Measurements from ENCODE around the gene KCNJ5.

Gene KCNJ5

DNA sequence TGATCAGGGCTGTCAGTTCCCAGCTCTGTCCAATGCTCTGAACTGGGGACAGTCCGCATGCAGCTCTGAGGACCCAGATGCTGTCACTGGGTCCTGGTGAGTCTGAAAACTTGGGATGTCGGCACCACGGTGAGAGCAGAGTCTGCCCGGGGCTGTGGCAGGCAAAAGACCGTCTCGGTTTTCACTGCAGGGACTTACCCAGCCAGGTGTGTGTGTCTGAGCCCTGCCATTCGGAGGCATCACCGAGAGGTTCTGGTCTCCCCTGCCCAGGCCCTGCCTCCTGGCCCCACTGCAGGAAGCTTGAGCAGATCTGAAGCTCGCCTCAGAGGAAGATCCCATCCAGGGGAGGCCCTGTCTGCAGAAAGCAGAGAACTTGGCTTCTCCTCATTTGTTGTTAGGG lies 46.3 kb downstream of the KCNJ5 start:
- H3K36me3 ChIP-seq (ENCODE audit: insufficient read depth, low read length) = no peaks in the 10 kb centered on the region
- TF ChIP-seq EZH2 (IDR thresholded peaks at IDR 0.05; ENCODE audit: borderline replicate concordance, low read length) = no peak
- H3K27me3 ChIP-seq (ENCODE audit: insufficient read depth, low read length) = peaks cover 2% of the 10 kb centered on the region; the same call in 1 of the 2 replicates
- no peak overlapping the region for H3K27ac ChIP-seq (ENCODE audit: low read depth, low read length, poor library complexity, severe bottlenecking)
- no peaks in the 10 kb centered on the region for H3F3A ChIP-seq (ENCODE audit: insufficient read depth, low read length)
- H3K9me3 ChIP-seq (ENCODE audit: low read length) = no peaks in the 10 kb centered on the region
- H3K4me1 ChIP-seq (ENCODE audit: insufficient read depth, low read length, severe bottlenecking) = no peaks in the 10 kb centered on the region
- H3K79me2 ChIP-seq (ENCODE audit: insufficient read depth, low read length) = no peaks in the 10 kb centered on the region
- no peak overlapping the region for H3K4me3 ChIP-seq (ENCODE audit: low read depth, low read length, poor library complexity, severe bottlenecking)
- no peaks in the 10 kb centered on the region for H3K9me2 ChIP-seq (ENCODE audit: low read depth, low read length)
- no peaks in the 10 kb centered on the region for H4K20me1 ChIP-seq (ENCODE audit: insufficient read depth, low read length)
- H2AFZ ChIP-seq (ENCODE audit: low read length) = no peak overlapping the region
- no peak overlapping the region for H3K9ac ChIP-seq (ENCODE audit: low read length)
- H3K4me2 ChIP-seq (ENCODE audit: low read length) = no peak overlapping the region

DNA sequence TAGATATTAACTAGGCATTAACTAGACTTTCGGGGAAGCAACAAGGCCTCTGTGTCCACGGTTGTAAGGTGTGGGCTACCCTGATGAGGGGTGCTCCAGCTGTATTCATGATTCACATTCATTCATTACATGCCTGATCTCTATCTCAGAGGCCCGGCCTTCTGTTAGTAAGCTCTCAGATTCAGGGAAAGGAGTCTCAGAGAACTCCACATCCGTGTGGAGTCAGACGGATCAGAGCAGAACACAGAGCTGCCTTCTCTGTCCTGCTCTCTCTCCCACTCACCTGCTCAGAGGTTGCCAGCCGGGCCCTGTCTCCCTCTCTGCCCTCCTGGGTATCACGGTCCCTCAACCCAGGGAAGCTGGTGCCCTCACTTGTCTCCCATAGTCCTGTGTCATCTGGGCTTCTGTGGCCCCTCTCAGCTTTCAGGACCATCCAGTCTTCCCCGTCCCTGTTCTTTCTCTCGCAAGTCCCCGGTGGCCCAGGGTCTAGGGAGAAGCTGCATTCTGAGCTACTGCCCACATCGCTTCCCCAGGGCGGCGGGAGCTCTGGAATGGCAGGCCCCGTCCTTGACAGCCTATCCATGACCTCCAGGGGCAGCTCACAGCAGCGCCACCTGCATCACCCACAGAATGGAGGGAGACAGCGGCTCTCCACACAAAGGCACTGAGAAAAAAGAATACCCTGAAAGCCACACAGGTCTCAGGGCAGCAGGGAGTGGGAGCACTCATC lies 47.2 kb downstream of the KCNJ5 start:
- Histone ChIP-seq H3K36me3 (ENCODE audit: insufficient read depth, low read length) (no peaks in the 10 kb centered on the region), H2AFZ (ENCODE audit: low read length) (no peak overlapping the region), H3K27me3 (ENCODE audit: insufficient read depth, low read length) (peaks cover 2% of the 10 kb centered on the region; the same call in 1 of the 2 replicates), H3K9ac (ENCODE audit: low read length) (no peak overlapping the region), H3K4me1 (ENCODE audit: insufficient read depth, low read length, severe bottlenecking) (no peaks in the 10 kb centered on the region), H3K79me2 (ENCODE audit: insufficient read depth, low read length) (no peaks in the 10 kb centered on the region), H4K20me1 (ENCODE audit: insufficient read depth, low read length) (no peaks in the 10 kb centered on the region), H3F3A (ENCODE audit: insufficient read depth, low read length) (no peaks in the 10 kb centered on the region), H3K4me2 (ENCODE audit: low read length) (no peak overlapping the region), H3K4me3 (ENCODE audit: low read depth, low read length, poor library complexity, severe bottlenecking) (no peak overlapping the region), H3K27ac (ENCODE audit: low read depth, low read length, poor library complexity, severe bottlenecking) (no peak overlapping the region), H3K9me3 (ENCODE audit: low read length) (no peaks in the 10 kb centered on the region), H3K9me2 (ENCODE audit: low read depth, low read length) (no peaks in the 10 kb centered on the region)
- no peak for TF ChIP-seq EZH2 (IDR thresholded peaks at IDR 0.05; ENCODE audit: borderline replicate concordance, low read length)
- TF ChIP-seq, protein P1, sequence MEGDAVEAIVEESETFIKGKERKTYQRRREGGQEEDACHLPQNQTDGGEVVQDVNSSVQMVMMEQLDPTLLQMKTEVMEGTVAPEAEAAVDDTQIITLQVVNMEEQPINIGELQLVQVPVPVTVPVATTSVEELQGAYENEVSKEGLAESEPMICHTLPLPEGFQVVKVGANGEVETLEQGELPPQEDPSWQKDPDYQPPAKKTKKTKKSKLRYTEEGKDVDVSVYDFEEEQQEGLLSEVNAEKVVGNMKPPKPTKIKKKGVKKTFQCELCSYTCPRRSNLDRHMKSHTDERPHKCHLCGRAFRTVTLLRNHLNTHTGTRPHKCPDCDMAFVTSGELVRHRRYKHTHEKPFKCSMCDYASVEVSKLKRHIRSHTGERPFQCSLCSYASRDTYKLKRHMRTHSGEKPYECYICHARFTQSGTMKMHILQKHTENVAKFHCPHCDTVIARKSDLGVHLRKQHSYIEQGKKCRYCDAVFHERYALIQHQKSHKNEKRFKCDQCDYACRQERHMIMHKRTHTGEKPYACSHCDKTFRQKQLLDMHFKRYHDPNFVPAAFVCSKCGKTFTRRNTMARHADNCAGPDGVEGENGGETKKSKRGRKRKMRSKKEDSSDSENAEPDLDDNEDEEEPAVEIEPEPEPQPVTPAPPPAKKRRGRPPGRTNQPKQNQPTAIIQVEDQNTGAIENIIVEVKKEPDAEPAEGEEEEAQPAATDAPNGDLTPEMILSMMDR (IDR thresholded peaks at IDR 0.05; ENCODE audit: low read length) = no peak

DNA sequence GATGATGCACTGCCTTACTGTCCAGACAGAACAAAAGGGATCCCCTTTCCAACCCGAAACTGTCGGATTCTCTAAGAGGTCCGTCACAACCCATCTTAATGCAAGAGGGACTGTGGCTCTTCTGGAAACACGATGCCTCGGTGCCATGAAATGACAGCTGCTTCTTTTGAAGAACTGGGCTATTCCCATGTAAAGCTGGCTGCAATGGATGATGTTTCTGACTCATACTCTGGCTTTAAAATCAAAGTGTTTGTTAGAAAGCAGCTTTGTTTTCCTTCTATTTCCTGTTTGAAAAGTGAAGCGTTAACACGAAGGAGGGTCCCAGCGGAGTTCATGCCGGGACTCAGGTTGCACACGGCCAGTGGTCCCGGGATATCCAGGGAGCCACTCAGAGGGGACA lies 48.4 kb downstream of the KCNJ5 start:
- Histone ChIP-seq H3K27ac (ENCODE audit: low read depth, low read length, poor library complexity, severe bottlenecking) (no peak overlapping the region), H3F3A (ENCODE audit: insufficient read depth, low read length) (no peaks in the 10 kb centered on the region), H3K27me3 (ENCODE audit: insufficient read depth, low read length) (peaks cover 2% of the 10 kb centered on the region; the same call in 1 of the 2 replicates), H3K4me2 (ENCODE audit: low read length) (no peak overlapping the region), H3K4me3 (ENCODE audit: low read depth, low read length, poor library complexity, severe bottlenecking) (no peak overlapping the region), H4K20me1 (ENCODE audit: insufficient read depth, low read length) (no peaks in the 10 kb centered on the region), H3K79me2 (ENCODE audit: insufficient read depth, low read length) (no peaks in the 10 kb centered on the region), H2AFZ (ENCODE audit: low read length) (no peak overlapping the region), H3K36me3 (ENCODE audit: insufficient read depth, low read length) (no peaks in the 10 kb centered on the region), H3K9me3 (ENCODE audit: low read length) (no peaks in the 10 kb centered on the region), H3K4me1 (ENCODE audit: insufficient read depth, low read length, severe bottlenecking) (no peaks in the 10 kb centered on the region), H3K9me2 (ENCODE audit: low read depth, low read length) (no peaks in the 10 kb centered on the region), H3K9ac (ENCODE audit: low read length) (no peak overlapping the region)
- TF ChIP-seq, protein P1 (IDR thresholded peaks at IDR 0.05; ENCODE audit: low read length) = no peak
- no peak for TF ChIP-seq EZH2 (IDR thresholded peaks at IDR 0.05; ENCODE audit: borderline replicate concordance, low read length)

DNA sequence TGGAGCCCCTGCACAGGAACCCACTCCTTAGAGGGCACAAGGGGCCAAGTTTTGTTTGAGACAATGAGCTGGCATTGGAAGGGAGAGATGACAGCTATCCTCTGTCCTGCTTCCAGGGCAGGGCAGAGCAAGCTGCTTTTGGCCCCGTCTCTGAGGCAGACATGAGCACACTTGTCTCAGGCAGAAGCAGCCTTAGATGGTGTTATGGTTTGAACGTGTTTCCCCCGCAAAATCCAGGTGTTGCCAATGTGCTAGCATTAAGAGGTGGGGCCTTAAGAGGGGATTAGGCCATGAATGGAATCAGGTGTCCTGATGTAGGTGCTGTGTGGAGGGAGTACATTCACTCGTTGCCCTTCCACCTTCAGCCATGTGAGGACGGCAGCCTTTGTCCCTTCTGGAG lies 49.0 kb downstream of the KCNJ5 start:
- no peak overlapping the region for H3K27ac ChIP-seq (ENCODE audit: low read depth, low read length, poor library complexity, severe bottlenecking)
- no peaks in the 10 kb centered on the region for H3K9me2 ChIP-seq (ENCODE audit: low read depth, low read length)
- TF ChIP-seq EZH2 (IDR thresholded peaks at IDR 0.05; ENCODE audit: borderline replicate concordance, low read length) = no peak
- TF ChIP-seq, protein P1 (IDR thresholded peaks at IDR 0.05; ENCODE audit: low read length) = no peak
- H2AFZ ChIP-seq (ENCODE audit: low read length) = no peak overlapping the region
- no peak overlapping the region for H3K9ac ChIP-seq (ENCODE audit: low read length)
- H4K20me1 ChIP-seq (ENCODE audit: insufficient read depth, low read length) = no peaks in the 10 kb centered on the region
- H3K9me3 ChIP-seq (ENCODE audit: low read length) = no peaks in the 10 kb centered on the region
- no peaks in the 10 kb centered on the region for H3F3A ChIP-seq (ENCODE audit: insufficient read depth, low read length)
- H3K4me2 ChIP-seq (ENCODE audit: low read length) = no peak overlapping the region
- peaks cover 2% of the 10 kb centered on the region; the same call in 1 of the 2 replicates for H3K27me3 ChIP-seq (ENCODE audit: insufficient read depth, low read length)
- no peaks in the 10 kb centered on the region for H3K79me2 ChIP-seq (ENCODE audit: insufficient read depth, low read length)
- no peak overlapping the region for H3K4me3 ChIP-seq (ENCODE audit: low read depth, low read length, poor library complexity, severe bottlenecking)
- no peaks in the 10 kb centered on the region for H3K4me1 ChIP-seq (ENCODE audit: insufficient read depth, low read length, severe bottlenecking)
- no peaks in the 10 kb centered on the region for H3K36me3 ChIP-seq (ENCODE audit: insufficient read depth, low read length)
